Measurements from ENCODE around the gene EHMT1.
"Not testable (repeated sequence)": the region's sequence is repeated elsewhere in the genome, so short reads cannot be mapped to it uniquely, and the experiment has no call there.

The EHMT1 gene

DNA sequence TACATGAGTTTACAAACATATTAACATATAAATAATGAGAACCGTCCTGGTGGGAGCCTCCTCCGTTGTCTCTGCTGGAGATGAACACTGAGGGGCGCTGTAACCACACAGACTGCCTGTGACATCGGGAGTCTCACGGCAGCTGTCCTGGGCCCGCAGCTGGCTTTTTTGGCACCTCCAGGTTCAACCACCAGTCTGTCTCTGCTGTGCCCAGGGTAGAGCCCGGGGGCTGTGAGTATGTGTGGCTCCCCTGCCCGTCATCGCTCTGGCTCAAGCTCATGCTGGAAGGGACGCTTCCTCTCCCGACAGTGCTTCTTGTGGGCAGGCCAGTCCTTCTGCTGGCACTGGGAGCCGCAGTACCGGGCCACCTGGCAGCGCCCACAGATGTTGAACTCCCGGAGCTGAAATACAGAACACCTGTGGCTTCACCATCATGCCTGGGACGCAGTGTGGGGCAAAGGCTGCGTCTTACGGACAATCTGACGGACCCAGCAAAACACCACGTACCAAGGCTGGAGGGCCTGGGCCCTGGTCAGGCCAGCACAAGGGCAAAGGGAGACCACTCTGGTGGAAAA, 36.4 kb upstream of the EHMT1 start:
- no peak overlapping the region for H3K4me3 ChIP-seq (ENCODE audit: low read length)
- peaks cover 6% of the 10 kb centered on the region for H3K4me1 ChIP-seq (ENCODE audit: insufficient read depth, low read length)
- peaks cover 51% of the 10 kb centered on the region for H3K36me3 ChIP-seq (ENCODE audit: insufficient read depth, low read length)
- no peaks in the 10 kb centered on the region for H3K9me3 ChIP-seq (ENCODE audit: low read length)
- no peak overlapping the region for H2AFZ ChIP-seq (ENCODE audit: low read depth, low read length)
- no peaks in the 10 kb centered on the region for H3K27me3 ChIP-seq (ENCODE audit: insufficient read depth, low read length)

- peaks cover 61% of the 10 kb centered on the region for H3K36me3 ChIP-seq (ENCODE audit: insufficient read depth, low read length)
Measured at GRCh38 chr9:137583347-137583746, 35.5 kb upstream of the EHMT1 start.

DNA sequence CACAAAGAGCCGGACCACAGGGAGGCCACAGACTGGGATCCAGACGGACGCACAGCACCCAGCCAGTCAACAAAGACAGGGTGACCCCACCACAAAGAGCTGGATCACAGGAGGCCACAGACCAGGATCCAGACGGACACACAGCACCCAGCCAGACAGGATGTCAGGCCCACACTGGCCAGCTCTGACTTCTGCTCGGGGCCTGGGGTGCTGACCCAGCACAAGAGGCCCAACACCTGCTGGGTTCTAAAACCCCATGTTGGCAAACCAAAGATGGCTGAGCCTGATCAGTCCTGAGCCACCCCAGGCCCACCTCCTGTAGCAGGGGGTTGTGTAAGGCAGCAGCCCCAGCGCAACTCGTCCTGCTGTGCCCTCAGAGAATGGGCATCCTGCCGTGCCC, 34.8 kb upstream of the EHMT1 start:
- no peak overlapping the region for H2AFZ ChIP-seq (ENCODE audit: low read depth, low read length)
- peaks cover 67% of the 10 kb centered on the region for H3K36me3 ChIP-seq (ENCODE audit: insufficient read depth, low read length)
- H3K9me3 ChIP-seq (ENCODE audit: low read length): no peaks in the 10 kb centered on the region
- H3K4me3 ChIP-seq (ENCODE audit: low read length): no peak overlapping the region
- H3K27me3 ChIP-seq (ENCODE audit: insufficient read depth, low read length): no peaks in the 10 kb centered on the region
- peaks cover 4% of the 10 kb centered on the region for H3K4me1 ChIP-seq (ENCODE audit: insufficient read depth, low read length)

More at GRCh38 chr9:137583347-137583746, 35.5 kb upstream of the EHMT1 start:
- Histone ChIP-seq H3K4me1 (ENCODE audit: insufficient read depth, low read length) (no peaks in the 10 kb centered on the region), H2AFZ (ENCODE audit: low read depth, low read length) (no peak overlapping the region), H3K27me3 (ENCODE audit: insufficient read depth, low read length) (no peaks in the 10 kb centered on the region), H3K9me3 (ENCODE audit: low read length) (no peaks in the 10 kb centered on the region), H3K4me3 (ENCODE audit: low read length) (no peak overlapping the region)

- Histone ChIP-seq H3K27me3 (ENCODE audit: insufficient read depth, low read length) (no peaks in the 10 kb centered on the region), H2AFZ (ENCODE audit: low read depth, low read length) (no peak overlapping the region), H3K4me3 (ENCODE audit: low read length) (no peak overlapping the region), H3K36me3 (ENCODE audit: insufficient read depth, low read length) (peaks cover 59% of the 10 kb centered on the region), H3K4me1 (ENCODE audit: insufficient read depth, low read length) (peaks cover 14% of the 10 kb centered on the region), H3K9me3 (ENCODE audit: low read length) (no peaks in the 10 kb centered on the region)
Measured at GRCh38 chr9:137586854-137587253, 32.0 kb upstream of the EHMT1 start.

- H3K4me3 ChIP-seq (ENCODE audit: low read length): no peak overlapping the region
- peaks cover 48% of the 10 kb centered on the region for H3K36me3 ChIP-seq (ENCODE audit: insufficient read depth, low read length)
- H3K4me1 ChIP-seq (ENCODE audit: insufficient read depth, low read length): peaks cover 14% of the 10 kb centered on the region
- H3K9me3 ChIP-seq (ENCODE audit: low read length): no peaks in the 10 kb centered on the region
- H3K27me3 ChIP-seq (ENCODE audit: insufficient read depth, low read length): no peaks in the 10 kb centered on the region
- no peak overlapping the region for H2AFZ ChIP-seq (ENCODE audit: low read depth, low read length)
Measured at GRCh38 chr9:137588311-137588710, 30.5 kb upstream of the EHMT1 start.

- Histone ChIP-seq H3K36me3 (ENCODE audit: insufficient read depth, low read length) (peaks cover 44% of the 10 kb centered on the region), H3K4me1 (ENCODE audit: insufficient read depth, low read length) (peaks cover 14% of the 10 kb centered on the region), H3K4me3 (ENCODE audit: low read length) (peak overlapping the region; percentile 73), H3K27me3 (ENCODE audit: insufficient read depth, low read length) (no peaks in the 10 kb centered on the region), H2AFZ (ENCODE audit: low read depth, low read length) (no peak overlapping the region), H3K9me3 (ENCODE audit: low read length) (no peaks in the 10 kb centered on the region)
Measured at GRCh38 chr9:137588891-137589290, 29.9 kb upstream of the EHMT1 start.

GRCh38 chr9:137589441-137590122, 29.2 kb upstream of the EHMT1 start:
- H3K4me3 ChIP-seq (ENCODE audit: low read length): peak overlapping the region; percentile 73
- H3K4me1 ChIP-seq (ENCODE audit: insufficient read depth, low read length): peaks cover 14% of the 10 kb centered on the region

DNA sequence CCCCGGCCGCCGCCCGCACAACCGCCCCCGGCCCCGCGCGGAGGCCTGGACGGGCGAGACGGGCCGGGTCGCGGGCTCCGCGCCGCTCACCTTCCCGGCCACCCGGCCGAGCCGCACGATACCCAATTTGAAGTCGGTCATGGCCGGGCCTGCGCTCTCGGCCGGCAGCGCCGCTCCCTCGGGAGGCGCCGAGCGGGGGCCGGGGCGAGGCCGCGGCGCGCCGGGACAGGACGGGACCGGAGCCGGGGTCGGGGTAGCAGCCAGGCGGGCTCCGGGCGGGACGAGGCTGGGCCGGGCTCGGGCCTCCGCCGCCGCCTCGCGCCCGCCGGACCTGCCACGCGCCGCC, 28.7 kb upstream of the EHMT1 start:
- peaks cover 14% of the 10 kb centered on the region for H3K4me1 ChIP-seq (ENCODE audit: insufficient read depth, low read length)
- no peaks in the 10 kb centered on the region for H3K9me3 ChIP-seq (ENCODE audit: low read length)
- H3K4me3 ChIP-seq (ENCODE audit: low read length): peak overlapping the region; percentile 73
- H3K27me3 ChIP-seq (ENCODE audit: insufficient read depth, low read length): no peaks in the 10 kb centered on the region
- peaks cover 37% of the 10 kb centered on the region for H3K36me3 ChIP-seq (ENCODE audit: insufficient read depth, low read length)
- H2AFZ ChIP-seq (ENCODE audit: low read depth, low read length): no peak overlapping the region

More at GRCh38 chr9:137589441-137590122, 29.2 kb upstream of the EHMT1 start:
- Histone ChIP-seq H2AFZ (ENCODE audit: low read depth, low read length) (no peak overlapping the region), H3K27me3 (ENCODE audit: insufficient read depth, low read length) (no peaks in the 10 kb centered on the region), H3K36me3 (ENCODE audit: insufficient read depth, low read length) (peaks cover 39% of the 10 kb centered on the region), H3K9me3 (ENCODE audit: low read length) (no peaks in the 10 kb centered on the region)

GRCh38 chr9:137590469-137591383, 28.1 kb upstream of the EHMT1 start, which contains the start of gene ZMYND19:
TSS of gene ZMYND19 (minus strand) at chr9:137590512. CDS start at chr9:137590263, 249 bp downstream.
- no peaks in the 10 kb centered on the region for H3K9me3 ChIP-seq (ENCODE audit: low read length)
- peaks cover 33% of the 10 kb centered on the region for H3K36me3 ChIP-seq (ENCODE audit: insufficient read depth, low read length)

DNA sequence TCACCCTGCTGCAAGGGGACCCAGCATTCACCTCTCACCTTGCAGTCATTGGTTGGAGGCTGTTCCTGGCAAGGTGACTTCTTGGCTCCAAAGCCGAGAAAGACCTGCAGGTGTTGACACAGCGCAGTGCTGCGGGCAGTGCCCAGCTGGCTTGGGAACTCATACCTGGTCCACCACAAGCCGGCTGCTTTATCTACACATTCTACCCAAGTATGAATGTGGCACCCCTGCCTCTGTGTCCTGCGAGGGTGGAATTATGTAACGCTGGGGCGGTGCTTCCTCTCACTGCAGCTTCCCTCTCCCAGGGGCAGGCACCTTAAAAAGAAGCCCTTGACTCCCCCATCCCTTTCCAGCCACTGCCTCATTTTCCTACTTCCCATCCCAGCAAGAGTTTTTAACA, 26.0 kb upstream of the EHMT1 start:
- Histone ChIP-seq H2AFZ (ENCODE audit: low read depth, low read length) (no peak overlapping the region), H3K36me3 (ENCODE audit: insufficient read depth, low read length) (peaks cover 12% of the 10 kb centered on the region), H3K27me3 (ENCODE audit: insufficient read depth, low read length) (no peaks in the 10 kb centered on the region), H3K4me1 (ENCODE audit: insufficient read depth, low read length) (peaks cover 14% of the 10 kb centered on the region), H3K9me3 (ENCODE audit: low read length) (no peaks in the 10 kb centered on the region), H3K4me3 (ENCODE audit: low read length) (no peak overlapping the region)

More at GRCh38 chr9:137590469-137591383, 28.1 kb upstream of the EHMT1 start, which contains the start of gene ZMYND19:
- peak within 1 kb of the TSS; percentile 93 for H2AFZ ChIP-seq (ENCODE audit: low read depth, low read length)
- no peaks in the 10 kb centered on the region for H3K27me3 ChIP-seq (ENCODE audit: insufficient read depth, low read length)
- H3K4me3 ChIP-seq (ENCODE audit: low read length): peak within 1 kb of the TSS; percentile 73
- H3K4me1 ChIP-seq (ENCODE audit: insufficient read depth, low read length): peaks cover 14% of the 10 kb centered on the region

DNA sequence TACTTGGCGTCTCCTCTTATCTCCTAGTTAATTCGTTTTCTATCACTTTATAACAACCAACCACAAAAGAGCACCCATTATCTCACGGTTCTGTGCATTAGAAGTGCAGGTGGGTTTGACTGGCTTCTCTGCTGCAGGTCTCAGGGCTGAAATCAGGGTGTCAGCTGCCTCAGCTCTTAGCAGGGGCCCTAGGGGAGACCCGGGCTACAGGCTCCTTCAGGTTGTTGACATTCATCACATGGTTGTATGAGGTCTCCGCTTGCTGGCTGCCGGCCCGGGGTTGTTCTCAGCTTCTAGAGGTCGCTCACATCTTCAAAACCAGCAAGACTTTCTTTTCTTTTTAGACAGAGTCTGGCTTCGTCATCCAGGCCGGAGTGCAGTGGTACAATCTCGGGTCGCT, 25.6 kb upstream of the EHMT1 start:
- Histone ChIP-seq H3K4me1 (ENCODE audit: insufficient read depth, low read length) (peaks cover 14% of the 10 kb centered on the region), H2AFZ (ENCODE audit: low read depth, low read length) (no peak overlapping the region), H3K36me3 (ENCODE audit: insufficient read depth, low read length) (peaks cover 8% of the 10 kb centered on the region), H3K27me3 (ENCODE audit: insufficient read depth, low read length) (no peaks in the 10 kb centered on the region), H3K4me3 (ENCODE audit: low read length) (no peak overlapping the region), H3K9me3 (ENCODE audit: low read length) (no peaks in the 10 kb centered on the region)

GRCh38 chr9:137596577-137596976, 22.2 kb upstream of the EHMT1 start:
- H3K4me1 ChIP-seq (ENCODE audit: insufficient read depth, low read length); H3K36me3 ChIP-seq (ENCODE audit: insufficient read depth, low read length); H3K9me3 ChIP-seq (ENCODE audit: low read length); H2AFZ ChIP-seq (ENCODE audit: low read depth, low read length); H3K4me3 ChIP-seq (ENCODE audit: low read length); H3K27me3 ChIP-seq (ENCODE audit: insufficient read depth, low read length): not testable (repeated sequence)

DNA sequence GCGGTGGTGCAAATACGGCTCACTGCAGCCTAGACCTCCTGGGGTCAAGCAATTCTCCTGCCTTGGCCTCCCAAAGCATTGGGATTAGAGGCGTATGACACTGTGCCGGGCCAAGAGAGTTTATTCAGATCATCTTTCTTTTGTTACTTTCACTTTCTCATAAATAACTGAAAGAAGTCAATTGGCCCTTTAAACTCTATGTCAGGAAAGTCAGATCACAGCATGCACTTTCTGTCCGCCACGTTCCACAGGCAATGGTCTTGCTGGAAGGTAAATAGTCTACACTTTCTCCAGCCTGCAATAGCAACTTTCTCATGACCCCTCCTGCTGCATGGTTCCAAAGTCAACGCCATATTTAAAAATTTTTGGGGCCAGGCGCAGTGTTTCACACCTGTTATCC, 19.9 kb upstream of the EHMT1 start:
- H3K9me3 ChIP-seq (ENCODE audit: low read length): no peaks in the 10 kb centered on the region
- no peaks in the 10 kb centered on the region for H3K36me3 ChIP-seq (ENCODE audit: insufficient read depth, low read length)
- H3K4me1 ChIP-seq (ENCODE audit: insufficient read depth, low read length): no peaks in the 10 kb centered on the region
- H2AFZ ChIP-seq (ENCODE audit: low read depth, low read length): no peak overlapping the region
- no peaks in the 10 kb centered on the region for H3K27me3 ChIP-seq (ENCODE audit: insufficient read depth, low read length)
- no peak overlapping the region for H3K4me3 ChIP-seq (ENCODE audit: low read length)
